NCI-H69 (cell line): Measurements from ENCODE around the gene PRRT2.
"Not testable (repeated sequence)": the region's sequence is repeated elsewhere in the genome, so short reads cannot be mapped to it uniquely, and the experiment has no call there.

Experiments used
- DNase-seq: peaks from one replicate; lab custom pipeline; 2025; lab: John Stamatoyannopoulos, UW

PRRT2 gene

DNA sequence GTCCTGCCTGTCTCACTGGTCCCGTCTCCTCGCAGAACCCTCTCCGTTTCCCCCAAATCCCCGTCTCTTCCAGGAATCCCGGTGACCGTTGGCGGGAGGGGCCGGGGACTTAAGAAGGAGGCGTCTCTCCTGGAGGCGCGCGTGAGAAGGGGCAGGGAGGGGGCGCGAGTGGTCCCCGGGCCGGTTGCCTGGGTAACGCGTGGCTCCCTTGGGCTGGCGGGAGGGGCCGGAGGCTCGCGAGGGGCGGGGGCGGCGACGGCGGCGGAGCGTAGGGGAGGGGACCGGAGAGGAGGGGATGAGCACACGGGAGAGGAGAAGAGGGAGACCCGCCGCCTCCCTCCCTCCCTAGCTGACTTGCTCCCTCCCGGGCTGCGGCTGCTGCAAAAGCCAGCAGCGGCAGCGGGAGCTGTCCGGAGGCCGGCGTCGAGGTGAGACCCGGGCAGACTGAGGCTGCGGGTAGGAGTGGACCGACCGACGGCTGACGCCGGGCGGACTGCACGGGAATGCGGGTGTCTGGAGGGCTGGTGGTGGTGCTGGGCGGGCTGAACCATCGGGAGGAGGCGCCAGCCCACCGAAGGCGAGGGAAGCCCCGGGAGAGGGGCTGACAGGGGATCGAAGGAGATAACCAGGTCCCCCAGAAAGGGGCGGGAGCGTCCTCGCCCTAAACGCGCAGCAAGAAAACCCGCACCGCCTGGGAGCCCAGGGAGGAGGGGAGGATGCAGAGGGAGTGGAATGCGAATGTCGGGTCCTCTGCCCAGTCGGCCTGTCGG, at the start of gene PRRT2:
Gene PRRT2 (plus strand): TSS at position 298 of the 770 bp plus-strand sequence. CDS start 862 bp downstream, outside the sequence.
- peak; percentile 94 for DNase-seq

DNA sequence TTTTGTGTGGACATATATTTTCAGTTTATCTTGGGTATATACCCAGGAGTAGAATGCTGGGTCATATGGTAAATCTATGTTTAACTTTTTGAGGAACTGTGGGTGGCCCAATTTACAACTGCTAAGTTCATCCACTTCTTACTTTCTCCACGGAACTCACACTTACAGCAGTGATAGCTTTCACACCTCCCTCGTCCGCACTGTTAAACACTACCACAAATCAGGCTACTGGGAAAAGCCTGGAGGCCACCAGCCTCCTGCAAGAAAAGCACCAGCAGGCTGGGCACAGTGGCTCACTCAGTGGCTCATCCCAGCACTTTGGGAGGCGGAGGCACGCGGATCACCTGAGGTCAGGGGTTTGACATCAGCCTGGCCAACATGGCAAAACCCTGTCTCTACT, 48.7 kb upstream of the PRRT2 start:
- DNase-seq = no peak

DNA sequence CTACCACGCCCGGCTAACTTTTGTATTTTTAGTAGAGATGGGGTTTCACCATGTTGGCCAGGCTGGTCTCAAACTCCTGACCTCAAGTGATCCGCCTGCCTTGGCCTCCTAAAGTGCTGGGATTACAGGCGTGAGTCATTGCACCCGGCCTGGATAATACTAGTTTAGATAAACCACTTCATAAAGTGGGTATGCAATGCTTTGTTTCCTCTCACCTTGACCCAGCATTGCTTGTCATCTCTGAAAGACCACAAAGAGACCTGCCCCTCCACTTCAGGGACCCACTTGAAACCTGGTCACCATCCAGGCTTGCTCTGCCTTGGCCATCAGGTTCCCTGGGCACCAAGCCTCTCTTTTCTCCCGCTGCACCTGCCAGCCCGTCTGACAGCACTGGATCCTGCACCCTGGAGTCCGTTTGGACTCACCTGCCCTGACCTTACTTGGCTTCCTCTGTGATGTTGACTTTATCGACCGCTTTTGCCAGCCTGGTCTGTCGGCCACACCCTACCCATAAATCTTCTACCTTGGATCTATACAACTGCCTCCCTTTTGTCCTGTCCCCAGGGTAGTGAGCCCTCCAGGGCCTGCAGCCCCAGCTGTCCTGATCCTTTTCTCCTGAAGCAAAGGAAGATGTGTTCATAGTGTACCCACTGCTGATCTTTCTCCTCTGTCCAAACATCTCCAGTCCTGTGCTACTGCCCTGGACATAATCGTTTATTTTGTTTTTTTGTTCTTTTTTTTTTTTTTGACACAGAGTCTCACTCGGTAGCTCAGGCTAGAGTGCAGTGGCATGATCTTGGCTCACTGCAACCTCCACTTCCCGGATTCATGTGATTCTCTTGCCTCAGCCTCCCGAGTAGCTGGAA, 46.6 kb upstream of the PRRT2 start:
- peak; percentile 97 for DNase-seq

DNA sequence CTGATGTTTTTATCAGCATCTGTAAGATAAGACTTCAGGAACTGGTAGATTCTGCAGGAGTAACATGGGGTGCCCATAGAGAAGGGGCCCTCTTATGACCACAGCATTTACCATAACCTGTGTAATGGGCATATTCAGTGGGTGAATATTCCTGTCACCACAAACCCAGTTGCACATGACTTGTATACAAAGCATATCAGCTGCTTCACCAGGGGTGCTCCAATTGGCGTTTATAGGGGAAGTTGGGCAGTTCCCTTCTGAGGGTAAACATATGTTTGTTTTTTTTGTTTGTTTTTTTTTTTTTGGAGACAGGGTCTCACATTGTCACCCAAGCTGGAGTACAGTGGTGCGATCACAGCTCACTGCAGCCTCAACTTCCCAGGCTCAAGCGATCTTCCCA, 45.4 kb upstream of the PRRT2 start:
- DNase-seq = no peak

DNA sequence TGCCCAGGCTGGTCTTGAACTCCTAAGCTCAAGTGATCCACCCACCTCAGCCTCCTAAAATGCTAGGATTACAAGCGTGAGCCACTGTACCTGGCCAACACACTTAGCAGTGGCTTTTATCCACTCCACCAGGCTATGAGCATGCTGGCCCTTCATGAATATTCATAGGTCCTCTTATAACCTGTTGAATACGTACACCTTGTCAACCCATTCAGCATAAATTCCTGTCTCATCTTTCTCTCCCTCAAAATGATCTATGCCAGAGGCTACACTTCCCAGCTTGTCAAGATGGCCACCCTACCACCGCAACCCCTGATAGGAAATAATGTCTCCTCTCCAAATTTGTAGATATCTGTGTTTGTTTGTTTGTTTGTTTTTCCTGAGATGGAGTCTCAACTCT, 44.9 kb upstream of the PRRT2 start:
- peak; percentile 21 for DNase-seq

DNA sequence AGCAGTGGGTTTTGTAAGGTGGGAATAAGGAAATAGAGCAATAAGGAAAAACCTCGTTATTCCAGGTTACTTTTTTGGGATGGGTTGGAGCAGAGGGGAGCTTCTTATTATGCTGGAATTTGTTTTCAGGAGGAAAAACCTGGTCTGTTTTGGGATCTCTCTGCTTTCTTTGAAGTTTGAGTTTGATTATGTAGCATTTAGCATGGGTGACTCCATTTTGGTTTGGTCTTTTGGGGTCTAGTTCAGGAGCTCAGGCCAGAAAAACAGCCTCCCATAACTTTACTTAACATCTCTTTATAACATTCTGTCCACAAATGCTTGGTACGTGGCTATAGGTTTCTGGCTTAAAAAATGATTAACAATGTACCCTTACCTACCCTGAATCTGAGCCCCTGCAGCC, 42.5 kb upstream of the PRRT2 start:
- no peak for DNase-seq

DNA sequence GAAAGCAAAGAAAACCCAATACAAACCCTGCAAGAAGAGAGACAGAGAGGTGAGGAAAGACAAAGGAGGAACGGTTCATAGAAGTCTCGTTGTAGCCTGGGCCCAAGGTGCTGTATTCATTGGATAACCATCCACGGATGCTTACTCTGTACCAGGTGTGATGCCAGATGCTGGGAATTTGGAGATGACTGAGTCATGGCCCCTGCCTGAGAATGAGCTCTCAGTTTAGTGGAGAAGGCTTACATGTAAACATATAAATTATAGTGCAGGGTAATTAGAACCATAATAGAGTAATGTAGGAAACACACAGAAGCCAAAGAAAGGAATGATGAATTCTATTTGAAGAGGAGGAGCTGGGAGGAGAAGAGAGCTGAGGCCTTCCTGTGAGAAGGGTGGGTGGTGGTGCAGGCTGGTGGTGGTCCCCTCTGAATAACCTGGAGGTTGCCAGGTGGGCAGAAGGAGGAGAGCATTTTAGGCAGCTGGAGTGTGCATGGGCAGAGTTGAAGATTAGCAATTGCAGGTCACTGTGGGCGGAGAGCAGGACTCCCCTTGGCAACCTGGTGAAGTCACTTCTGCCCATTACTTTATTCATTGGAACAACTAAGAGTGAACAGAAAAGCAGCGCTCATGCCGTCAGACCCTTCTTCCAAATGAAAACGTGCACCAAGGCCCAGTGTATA, 41.6 kb upstream of the PRRT2 start:
- DNase-seq = peak; percentile 99

DNA sequence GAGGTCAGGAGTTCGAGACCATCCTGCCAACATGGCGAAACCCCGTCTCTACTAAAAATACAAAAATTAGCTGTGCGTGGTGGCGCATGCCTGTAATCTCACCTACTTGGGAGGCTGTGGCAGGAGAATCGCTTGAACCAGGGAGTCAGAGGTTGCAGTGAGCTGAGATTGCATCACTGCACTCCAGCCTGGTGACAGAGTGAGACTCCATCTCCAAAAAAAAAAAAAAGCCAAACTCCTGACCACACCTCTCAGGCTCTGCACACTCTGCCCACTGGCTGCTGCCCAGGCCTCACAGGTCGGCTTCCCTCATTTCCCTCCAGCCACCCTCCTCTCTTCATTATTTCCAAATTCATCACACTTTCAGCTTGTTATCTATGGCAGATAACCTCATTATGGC, 39.7 kb upstream of the PRRT2 start:
- DNase-seq = not testable (repeated sequence)

DNA sequence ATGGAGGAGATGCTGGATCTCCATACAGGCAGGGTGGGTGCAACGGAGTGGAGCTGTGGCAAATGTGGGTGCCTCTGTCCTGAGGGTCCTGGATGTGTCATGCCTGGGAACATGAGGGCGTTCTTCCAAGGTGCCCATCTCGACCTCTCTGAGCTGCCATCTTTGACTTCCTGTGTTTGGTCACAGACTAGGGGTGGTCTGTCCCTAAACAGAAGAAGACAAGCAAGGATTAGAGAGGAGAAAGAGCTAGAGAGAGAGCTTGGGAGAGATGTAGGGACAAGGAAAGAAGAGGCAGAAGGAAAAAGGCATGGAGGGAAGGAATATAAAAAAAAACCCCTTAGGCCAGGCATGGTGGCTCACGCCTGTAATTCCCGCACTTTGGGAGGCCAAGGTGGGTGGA, 37.3 kb upstream of the PRRT2 start:
- no peak for DNase-seq

DNA sequence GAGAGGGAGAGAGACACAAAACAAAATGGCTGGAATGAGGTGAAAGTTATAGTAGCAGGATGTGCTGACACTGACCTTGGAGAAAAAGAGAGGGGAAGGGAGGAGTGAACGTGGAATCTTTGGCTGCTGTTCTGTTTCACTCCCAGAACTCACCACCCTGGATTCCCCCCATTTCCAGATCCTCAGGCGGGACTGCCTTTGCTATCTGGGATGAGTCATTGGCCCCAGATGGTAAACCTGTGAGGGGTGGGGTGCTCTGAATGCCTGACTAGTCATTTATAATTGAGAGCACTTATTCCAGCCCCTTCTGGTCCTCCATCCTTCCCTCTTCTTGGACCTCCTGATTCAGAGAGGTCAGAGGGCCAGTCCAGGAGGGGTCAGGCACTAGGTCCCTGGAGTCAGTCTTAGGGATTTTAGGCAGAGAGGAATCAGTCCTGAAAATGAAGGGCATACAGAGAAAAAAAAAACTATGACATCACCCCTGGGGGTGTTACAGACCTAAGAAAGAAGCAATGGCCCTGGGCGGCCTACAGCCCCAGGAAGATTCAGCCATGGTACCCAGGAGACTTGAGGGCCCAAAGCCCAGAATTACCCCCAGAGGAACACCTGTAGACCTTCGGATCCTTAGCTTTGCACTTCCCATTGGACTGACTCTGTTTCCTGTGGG, 36.1 kb upstream of the PRRT2 start:
- DNase-seq = peak; percentile 86

DNA sequence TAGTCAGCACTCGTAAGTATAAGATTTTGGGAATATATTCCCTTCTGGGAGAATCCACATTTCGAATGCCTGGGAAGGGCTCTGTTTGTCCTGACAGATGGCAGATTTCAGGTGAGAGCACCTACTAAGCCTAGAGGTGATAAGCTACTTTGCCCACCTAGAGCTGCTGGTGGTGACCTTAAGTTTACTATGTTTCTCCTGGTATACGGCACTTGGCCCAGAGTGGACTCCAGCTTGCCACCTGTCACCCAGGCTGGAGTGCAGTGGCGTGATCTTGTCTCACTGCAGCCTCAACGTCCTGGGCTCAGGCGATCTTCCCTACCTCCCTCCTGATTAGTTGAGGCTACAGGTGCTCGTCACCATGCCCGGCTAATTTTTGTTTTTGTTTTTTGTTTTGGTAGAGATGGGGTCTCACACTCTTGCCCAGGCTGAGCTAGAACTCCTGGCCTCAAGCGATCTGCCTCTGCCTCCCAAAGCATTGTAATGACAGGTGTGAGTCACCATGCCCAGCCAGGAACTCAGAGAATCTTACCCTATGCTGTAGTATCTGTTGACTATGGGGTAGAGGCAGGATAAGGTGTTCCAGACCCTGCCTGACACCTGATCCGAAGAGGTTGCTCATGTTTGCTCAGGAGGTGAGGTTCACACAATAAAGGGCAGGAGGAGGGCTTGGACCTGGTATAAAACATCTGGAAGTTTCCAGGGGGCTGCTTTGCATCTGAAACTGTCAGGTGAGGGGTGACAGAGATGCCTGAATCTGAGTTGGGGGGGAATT, 34.2 kb upstream of the PRRT2 start, which contains the start of gene ZG16:
Gene ZG16 (plus strand): TSS at position 681 of the 775 bp plus-strand sequence. CDS start 1,011 bp downstream, outside the sequence.
- DNase-seq = peak; percentile 46

DNA sequence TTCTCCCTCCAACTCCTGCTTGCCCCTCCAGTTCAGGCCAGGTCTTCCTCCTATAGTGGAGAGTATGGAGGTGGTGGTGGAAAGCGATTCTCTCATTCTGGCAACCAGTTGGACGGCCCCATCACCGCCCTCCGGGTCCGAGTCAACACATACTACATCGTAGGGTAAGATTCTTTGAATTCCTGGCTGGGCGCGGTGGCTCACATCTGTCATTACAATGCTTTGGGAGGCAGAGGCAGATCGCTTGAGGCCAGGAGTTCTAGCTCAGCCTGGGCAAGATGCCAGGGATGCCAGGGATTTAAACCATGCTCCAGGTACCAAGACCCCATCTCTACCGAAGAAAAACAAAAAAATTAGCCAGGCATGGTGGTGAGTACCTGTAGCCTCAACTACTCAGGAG, 32.5 kb upstream of the PRRT2 start:
- peak; percentile 46 for DNase-seq

DNA sequence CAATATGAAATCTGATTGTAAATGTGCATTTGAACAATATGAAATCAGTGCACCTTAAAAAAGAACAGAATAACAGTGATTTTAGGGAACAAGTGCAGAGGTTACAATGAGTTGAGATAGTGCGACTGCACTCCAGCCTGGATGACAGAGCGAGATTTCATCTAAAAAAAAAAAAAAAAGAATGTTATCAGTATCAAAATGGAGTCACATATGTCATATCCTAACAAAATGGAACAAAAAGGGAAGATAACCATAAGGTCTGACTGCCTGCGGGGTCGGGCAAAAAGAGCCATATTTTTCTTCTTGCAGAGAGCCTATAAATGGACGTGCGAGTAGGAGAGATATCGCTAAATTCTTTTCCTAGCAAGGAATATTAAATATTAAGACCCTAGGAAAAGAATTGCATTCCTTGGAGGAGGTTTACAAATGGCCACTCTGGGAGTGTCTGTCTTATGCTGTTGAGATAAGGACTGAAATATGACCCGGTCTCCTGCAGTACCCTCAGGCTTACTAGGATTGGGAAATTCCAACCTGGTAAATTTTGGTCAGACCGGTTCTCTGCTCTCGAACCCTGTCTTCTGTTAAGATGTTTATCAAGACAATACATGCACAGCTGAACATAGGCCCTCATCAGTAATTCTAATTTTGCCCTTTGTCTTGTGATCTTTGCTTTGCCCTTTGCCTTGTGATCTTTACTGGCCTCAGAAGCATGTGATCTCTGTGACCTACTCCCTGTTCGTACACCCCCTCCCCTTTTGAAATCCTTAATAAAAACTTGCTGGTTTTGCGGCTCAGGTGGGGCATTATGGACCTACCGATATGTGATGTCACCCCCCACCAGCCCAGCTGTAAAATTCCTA, 28.7 kb upstream of the PRRT2 start:
- not testable (repeated sequence) for DNase-seq

DNA sequence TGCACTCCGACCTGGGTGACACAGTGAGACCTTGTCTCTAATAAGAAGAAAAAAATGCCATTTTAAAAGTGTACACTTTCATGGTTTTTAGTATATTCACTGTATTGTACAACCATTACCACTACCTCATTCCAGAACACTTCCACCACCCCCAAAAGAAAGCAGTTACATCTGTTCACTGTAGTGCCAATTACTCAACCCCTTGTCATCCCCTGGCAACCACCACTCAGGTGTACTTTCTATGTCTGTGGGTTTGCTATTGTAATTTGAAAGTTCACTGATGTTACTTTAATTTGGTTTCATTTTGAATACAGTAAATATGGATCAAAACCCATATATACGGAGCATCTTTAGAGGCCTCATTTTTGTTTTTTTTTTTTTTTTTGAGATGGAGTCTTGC, 27.8 kb upstream of the PRRT2 start:
- no peak for DNase-seq

DNA sequence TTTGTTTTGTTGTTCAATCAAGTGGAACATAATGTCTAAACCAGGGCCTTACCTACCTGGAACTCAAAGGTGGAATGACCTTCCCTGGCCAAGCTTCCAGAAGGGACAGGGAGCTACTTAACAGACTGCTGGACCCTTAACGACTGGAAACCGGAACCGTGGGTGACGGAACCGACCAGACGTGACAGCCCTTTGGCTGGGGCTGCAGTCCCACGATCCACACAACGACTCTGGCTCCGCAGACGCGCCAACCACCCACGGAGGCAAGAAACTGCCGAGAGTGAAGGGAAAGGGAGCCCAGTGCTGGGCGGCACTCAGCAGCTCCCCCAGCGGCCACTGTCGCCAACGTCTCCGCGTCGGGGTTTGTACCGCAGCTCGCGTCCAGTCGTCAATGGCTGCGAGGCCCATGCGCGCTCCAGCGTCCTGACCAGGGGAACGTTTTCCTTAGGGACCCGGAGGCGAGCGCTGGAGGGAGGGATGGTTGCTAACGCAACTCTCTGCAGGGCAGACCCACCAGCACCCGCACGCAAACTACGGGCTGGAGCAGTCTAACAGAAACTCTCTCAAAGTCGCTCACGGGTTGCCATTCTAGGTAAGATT, 27.0 kb upstream of the PRRT2 start:
- no peak for DNase-seq

DNA sequence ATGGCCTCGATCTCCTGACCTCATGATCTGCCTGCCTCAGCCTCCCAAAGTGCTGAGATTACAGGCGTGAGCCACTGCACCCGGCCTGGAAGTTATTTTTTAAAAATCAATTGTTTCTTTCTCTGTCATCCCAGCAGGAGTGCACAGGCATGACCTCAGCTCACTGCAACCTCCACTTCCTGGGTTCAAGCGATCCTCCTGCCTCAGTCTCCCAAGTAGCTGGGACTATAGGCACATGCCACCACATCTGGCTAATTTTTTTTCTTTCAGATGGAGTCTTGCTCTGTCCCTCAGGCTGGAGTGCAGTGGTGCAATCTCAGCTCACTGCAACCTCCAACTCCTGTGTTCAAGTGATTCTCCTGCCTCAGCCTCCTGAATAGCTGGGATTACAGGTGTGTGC, 24.8 kb upstream of the PRRT2 start:
- not testable (repeated sequence) for DNase-seq

DNA sequence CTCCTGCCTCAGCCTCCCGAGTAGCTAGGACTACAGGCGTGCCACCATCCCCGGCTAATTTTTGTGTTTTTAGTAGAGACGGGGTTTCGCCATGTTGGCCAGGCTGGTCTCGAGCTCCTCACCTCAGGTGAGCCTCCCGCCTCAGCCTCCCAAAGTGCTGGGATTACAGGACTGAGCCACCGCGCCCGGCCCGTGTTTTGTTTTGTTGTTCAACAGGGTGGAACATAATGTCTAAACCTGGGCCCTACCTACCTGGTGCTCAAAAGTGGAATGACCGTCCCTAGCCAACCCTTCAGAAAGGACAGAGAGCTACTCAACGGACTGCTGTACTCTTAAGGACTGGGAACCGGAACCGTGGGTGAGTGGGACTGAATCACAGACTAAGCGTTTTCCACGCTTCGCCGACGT, 22.2 kb upstream of the PRRT2 start:
- no peak for DNase-seq

DNA sequence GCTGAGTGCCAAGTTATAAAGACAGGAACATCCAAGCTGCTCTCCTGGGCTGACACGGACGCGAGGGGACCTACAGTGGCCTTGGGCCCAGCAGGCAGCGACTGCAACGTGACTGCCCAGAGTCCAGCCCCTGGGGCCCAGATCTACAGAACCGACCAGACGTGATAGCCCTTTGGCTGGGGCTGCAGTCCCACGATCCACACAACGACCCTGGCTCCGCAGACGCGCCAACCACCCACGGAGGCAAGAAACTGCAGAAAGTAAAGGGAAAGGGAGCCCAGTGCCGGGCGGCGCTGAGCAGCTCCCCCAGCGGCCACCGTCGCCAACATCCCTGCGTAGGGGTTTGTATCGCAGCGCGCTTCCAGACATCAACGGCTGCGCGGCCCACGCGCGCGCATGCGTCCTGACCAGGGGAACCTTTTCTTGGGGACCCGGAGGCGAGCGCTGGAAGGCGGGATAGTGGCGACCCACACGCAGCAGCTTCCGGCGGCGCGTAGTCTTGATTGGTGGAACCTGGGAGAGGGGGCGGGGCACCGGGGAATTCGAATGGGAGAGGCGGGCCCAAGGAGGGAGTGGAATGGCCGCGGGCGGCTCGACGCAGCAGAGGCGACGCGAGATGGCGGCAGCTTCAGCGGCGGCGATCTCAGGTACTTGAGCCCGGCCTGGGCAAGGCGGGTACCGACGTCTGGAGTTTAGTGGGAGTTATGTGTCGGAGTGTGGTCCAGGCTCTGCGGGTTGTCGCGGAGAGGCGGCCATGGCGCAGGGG, 21.6 kb upstream of the PRRT2 start, which contains the start of gene KIF22:
Gene KIF22 (plus strand): TSS at position 569 of the 766 bp plus-strand sequence. CDS start 9 bp downstream, at position 578.
- DNase-seq = peak; percentile 100
